Choroid plexus epithelial cell (primary cell): Measurements from ENCODE around the gene PAM16.
A peak's percentile ranks its signal among the peaks of the same experiment; 100 is the strongest.
"Not testable (repeated sequence)": the region's sequence is repeated elsewhere in the genome, so short reads cannot be mapped to it uniquely, and the experiment has no call there.

ENCODE experiments used
- DNase-seq: peaks from one replicate; pipeline ENCODE4 v3.0.0-alpha.2; 2010; ENCODE audit warnings: low read depth
- H3K4me3 ChIP-seq: 2 replicates; pipeline ENCODE4 v1.5.1; 2011; ENCODE audit warnings: low read depth, mild to moderate bottlenecking, control low read depth, low read length, moderate library complexity
- TF ChIP-seq, protein P1 (sequence below): conservative IDR thresholded peaks from 2 replicates; pipeline ENCODE4 v1.5.1; 2011; ENCODE audit warnings: low read depth, mild to moderate bottlenecking, control low read depth, inconsistent platforms, low read length, moderate library complexity

PAM16 gene

DNA sequence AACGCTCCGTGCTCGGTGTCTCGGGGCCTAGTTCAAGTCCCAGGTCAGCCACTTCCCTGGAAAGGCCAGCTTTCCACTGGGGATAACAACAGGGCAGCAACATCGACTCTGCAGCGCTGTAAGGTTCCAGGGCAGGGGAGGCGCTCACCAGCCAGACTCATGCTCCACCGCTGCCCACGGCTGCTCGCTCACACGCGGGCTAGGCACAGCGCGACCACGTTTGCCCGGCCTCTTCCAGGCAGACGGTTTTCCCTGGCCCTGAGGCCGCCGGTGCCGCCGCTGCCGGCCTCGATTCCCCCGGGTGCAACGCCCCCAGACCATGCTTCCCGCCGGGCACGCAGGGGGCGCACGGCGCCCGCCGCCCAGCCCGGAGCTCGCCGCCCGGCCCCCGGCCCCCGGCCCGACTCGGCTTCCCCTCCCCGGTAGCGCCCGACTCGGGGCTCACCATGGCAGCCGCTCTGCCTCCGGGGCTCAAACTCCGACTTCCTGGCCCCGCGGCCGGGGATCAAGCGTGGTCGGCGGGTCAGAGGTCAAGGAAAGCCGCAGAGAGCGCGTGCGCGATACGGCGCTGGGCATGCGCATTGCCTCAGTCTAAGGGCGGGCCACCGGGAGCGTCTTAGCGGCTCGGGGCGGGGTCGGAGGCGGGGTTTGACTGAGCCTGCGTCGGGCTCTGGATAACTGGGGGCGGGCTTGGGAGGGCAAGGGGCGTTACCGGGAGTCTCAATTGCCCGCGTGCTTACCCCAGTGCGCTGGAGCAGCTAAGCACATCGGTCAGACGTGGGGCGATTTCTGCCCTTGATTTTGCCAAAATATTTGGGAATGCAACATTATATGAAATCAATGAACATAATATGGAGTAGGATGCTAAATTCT lies at the start of gene PAM16:
TSS of gene PAM16 (minus strand) at position 535 of the 873 bp plus-strand sequence. CDS start at position 448, 87 bp downstream.
- TF ChIP-seq, protein P1, sequence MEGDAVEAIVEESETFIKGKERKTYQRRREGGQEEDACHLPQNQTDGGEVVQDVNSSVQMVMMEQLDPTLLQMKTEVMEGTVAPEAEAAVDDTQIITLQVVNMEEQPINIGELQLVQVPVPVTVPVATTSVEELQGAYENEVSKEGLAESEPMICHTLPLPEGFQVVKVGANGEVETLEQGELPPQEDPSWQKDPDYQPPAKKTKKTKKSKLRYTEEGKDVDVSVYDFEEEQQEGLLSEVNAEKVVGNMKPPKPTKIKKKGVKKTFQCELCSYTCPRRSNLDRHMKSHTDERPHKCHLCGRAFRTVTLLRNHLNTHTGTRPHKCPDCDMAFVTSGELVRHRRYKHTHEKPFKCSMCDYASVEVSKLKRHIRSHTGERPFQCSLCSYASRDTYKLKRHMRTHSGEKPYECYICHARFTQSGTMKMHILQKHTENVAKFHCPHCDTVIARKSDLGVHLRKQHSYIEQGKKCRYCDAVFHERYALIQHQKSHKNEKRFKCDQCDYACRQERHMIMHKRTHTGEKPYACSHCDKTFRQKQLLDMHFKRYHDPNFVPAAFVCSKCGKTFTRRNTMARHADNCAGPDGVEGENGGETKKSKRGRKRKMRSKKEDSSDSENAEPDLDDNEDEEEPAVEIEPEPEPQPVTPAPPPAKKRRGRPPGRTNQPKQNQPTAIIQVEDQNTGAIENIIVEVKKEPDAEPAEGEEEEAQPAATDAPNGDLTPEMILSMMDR: no peak
- H3K4me3 ChIP-seq: peak within 1 kb of the TSS; percentile 85
- peak; percentile 93 for DNase-seq

DNA sequence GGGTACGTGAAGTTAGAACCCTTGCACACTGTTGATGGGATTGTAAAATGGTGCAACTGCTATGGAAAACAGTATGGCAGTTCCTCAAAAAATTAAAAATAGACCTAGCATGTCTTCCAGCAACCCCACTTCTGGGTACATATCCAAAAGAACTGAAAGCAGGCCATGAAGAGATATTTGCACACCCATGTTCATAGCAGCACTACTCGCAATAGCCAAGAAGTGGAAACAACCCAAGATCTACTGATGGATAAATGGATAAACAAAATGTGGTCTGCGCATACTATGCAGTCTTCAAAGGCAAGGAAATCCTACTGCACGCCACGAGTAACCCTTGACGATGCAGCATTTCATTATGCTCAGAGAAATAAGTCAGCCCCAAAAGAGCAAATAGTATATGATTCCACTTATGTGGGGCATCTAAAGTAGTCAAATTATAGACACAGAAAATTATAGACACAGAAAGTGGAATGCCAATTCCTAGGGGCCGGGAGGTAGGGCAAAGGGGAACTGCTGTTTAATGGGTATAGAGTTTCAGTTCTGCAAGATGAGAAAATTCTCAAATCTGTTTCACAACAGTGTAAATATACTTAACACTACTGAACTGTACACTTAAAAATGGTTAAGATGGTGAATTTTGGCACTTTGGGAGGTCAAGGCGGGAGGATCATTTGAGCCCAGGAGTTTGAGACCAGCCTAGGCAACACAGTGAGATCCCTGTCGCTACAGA lies 48.0 kb upstream of the PAM16 start:
- no peak for DNase-seq
- H3K4me3 ChIP-seq: no peak overlapping the region
- TF ChIP-seq, protein P1: no peak

DNA sequence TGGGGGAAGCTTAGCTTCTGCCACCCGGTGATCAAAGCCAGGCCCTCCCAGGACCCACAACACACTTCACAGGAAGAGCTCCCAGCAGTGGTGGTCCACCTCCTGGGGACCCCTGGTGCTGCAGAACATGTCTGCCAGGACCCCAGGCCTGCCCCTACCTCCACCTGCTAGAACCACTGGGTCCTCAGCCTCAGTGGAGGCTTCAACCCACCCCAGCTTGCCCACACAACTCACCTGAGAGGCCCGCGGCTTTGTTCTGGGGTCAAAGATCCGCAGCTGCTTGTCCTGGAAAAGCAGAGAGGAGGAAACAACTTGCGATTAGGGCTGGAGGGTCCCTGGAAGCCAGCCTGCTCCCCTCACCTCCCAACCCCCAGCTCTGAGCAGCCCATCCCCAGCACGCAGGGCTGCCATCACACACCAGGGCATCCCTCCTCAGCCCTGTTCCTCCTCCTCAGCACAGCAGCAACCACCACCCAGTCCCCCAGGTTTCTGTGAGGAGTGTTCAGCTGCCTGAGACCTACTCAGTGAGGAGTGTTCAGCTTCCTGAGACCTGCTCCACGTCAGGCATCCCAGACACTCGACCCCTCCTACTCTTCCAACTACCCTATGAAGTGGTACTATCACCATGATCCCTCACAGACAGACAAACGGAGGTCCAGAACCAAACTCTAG lies 44.1 kb upstream of the PAM16 start:
- H3K4me3 ChIP-seq: no peak overlapping the region
- TF ChIP-seq, protein P1: no peak
- DNase-seq: no peak

DNA sequence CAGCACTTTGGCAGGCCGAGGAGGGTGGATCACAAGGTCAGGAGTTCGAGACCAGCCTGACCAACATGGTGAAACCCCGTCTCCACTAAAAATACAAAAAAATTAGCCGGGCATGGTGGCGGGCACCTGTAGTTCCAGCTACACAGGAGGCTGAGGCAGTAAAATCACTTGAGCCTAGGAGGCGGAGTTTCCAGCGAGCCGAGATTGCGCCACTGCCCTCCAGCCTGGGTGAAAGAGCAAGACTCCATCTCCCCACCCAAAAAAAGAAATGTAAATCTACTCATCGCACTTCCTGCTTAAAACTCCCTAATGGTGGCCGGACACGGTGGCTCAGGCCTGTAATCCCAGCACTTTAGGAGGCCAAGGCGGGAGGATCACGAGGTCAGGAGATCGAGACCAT lies 42.7 kb upstream of the PAM16 start:
- not testable (repeated sequence) for H3K4me3 ChIP-seq, DNase-seq

DNA sequence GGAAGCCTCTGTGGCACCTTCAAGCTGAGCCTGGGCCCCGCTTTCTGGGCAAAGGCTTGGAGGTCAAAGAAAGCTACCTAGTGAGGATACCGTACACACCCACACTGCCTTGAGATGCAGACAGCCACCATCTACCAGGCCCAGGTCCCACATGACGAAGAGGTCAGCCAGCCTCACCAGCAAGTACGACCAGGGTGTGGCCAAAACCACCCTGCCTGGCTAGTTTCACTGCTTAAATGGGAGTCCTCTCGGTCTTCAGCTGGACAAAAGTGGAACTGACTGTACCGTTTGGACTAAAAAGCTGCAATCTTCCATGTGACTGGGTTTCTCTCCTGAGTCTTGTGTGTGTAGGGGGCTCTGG lies 42.1 kb upstream of the PAM16 start:
- no peak for DNase-seq
- H3K4me3 ChIP-seq: no peak overlapping the region
- TF ChIP-seq, protein P1: no peak

DNA sequence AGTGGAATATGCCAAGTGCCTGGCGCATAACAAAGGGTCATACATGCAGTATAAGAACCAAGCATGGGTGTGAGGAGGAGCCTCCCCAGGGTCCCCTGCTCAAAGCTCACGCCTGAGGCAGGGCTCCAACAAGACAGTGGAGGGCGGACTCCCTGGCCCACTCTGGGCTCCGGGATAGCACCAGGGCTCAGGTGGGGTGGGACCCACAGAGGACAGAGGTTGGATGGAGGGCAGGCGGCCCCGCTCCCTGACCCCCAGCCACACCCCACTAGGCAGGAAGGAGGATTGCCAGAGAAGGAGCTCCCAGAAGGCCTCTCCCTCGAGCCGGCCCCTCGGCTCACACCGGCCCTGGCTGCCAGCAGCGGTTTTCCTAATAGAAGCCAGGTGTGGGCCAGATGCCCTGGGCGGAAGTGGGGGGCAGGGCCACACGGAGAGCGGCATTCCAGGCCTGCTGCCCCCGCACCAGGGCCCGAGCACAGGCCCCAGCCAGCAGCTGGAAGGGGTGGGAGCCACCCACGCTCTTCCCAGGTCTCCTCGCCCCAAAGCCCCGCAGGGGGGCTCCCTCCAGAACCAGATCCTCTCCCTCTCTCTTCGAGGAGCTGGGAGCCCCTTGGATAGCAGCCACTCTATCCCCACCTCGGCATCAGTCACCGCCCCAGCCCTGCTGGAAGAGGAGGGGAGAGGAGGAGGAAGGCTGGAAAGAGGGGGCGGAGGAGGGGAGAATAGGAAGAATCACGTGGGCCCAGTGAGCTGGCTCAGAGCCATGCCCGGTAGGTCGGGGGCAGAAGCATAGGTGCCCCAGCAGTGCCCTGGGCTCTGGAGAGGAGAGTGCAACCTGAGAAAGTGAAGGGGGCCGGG lies 41.5 kb upstream of the PAM16 start:
- no peak overlapping the region for H3K4me3 ChIP-seq
- TF ChIP-seq, protein P1: no peak
- DNase-seq: peak; percentile 64
